Endothelial cell of umbilical vein (primary cell): ENCODE measurements around the gene BLM. TPM values are rescaled to one million over a fixed set of nuclear protein-coding genes. Genes with fewer than 3 reads are reported as not detected.
"Not testable (repeated sequence)": the region's sequence is repeated elsewhere in the genome, so short reads cannot be mapped to it uniquely, and the experiment has no call there.

ENCODE experiments used
- BruUV-seq: library from RNA; stranded (reverse); fragments of 400-500 nt; replicated peaks from 2 replicates; lab custom pipeline; 2021; lab: Mats Ljungman, UMichigan
- CTCF ChIA-PET: fragments of 300-600, 350-600 bp; sonication (Branson Sonifier 250); formaldehyde crosslinking; loops from one replicate; lab custom pipeline; 2021; ENCODE audit warnings: antibody characterized with exemption, inconsistent platforms; lab: Charles Lee
- POLR2A ChIA-PET: fragments of 300-600, 350-600 bp; sonication (Branson Sonifier 250); formaldehyde crosslinking; loops from one replicate; lab custom pipeline; 2021; ENCODE audit warnings: antibody characterized with exemption, inconsistent platforms; lab: Charles Lee
- DNase-seq: peaks from one replicate; pipeline ENCODE4 v3.0.0-alpha.2; 2011; ENCODE audit warnings: low read depth, low spot score
- FAIRE-seq: peaks from 2 replicates; lab custom pipeline; 2011; peaks lifted over from hg19 to GRCh38; lab: Jason Lieb, UNC
- H2AFZ ChIP-seq: 2 replicates; pipeline ENCODE4 v1.6.0; 2012; ENCODE audit warnings: low read depth, low read length, control low read depth, inconsistent platforms
- H3K27ac ChIP-seq: 2 replicates; pipeline ENCODE4 v1.5.1; 2011; ENCODE audit warnings: low read depth, mild to moderate bottlenecking, control low read depth, low read length, moderate library complexity; ENCODE audit not compliant: insufficient read depth
- H3K27me3 ChIP-seq, 2 experiments: 2 replicates each; pipeline versions ENCODE4 v1.6.0 to v1.6.1; 2011; ENCODE audit warnings: low read length in 2 of 2, mixed read lengths in 1 of 2; ENCODE audit not compliant: control insufficient read depth in 2 of 2, insufficient read depth in 2 of 2
- H3K36me3 ChIP-seq, 2 experiments: 2 replicates in 1 of 2; 3 replicates in 1 of 2; pipeline ENCODE4 v1.5.1; 2011; ENCODE audit warnings: low read length in 2 of 2, mild to moderate bottlenecking in 1 of 2, moderate library complexity in 1 of 2; ENCODE audit not compliant: control insufficient read depth in 2 of 2, insufficient read depth in 2 of 2; ENCODE audit errors: extremely low read depth in 1 of 2
- H3K4me1 ChIP-seq: 3 replicates; pipeline ENCODE4 v1.5.1; 2011; ENCODE audit warnings: mild to moderate bottlenecking, low read length; ENCODE audit not compliant: control insufficient read depth, insufficient read depth; ENCODE audit errors: extremely low read depth
- H3K4me2 ChIP-seq: 2 replicates; pipeline ENCODE4 v1.6.1; 2011; ENCODE audit warnings: low read length, control low read depth, mixed read lengths; ENCODE audit not compliant: insufficient read depth
- H3K4me3 ChIP-seq, 3 experiments: fragments of 200-600 bp in 1 of 3; sonication (generic), shearing (Covaris generic) in 1 of 3; replicated peaks in 1 of 3; 2 replicates each; pipeline ENCODE4 v1.5.1; 2011 to 2016; ENCODE audit warnings: control low read depth in 3 of 3, low read length in 3 of 3, mild to moderate bottlenecking in 2 of 3, inconsistent platforms in 1 of 3, low read depth in 1 of 3, moderate library complexity in 1 of 3; ENCODE audit not compliant: insufficient read depth in 1 of 3
- H3K79me2 ChIP-seq: 2 replicates; pipeline ENCODE4 v1.6.0; 2012; ENCODE audit warnings: low read length, inconsistent platforms; ENCODE audit not compliant: control insufficient read depth, insufficient read depth
- H3K9ac ChIP-seq: replicated peaks from 2 replicates; pipeline ENCODE3; 2011; ENCODE audit warnings: low read length, control low read depth; ENCODE audit not compliant: insufficient read depth; ENCODE audit errors: extremely low read depth
- H3K9me1 ChIP-seq: replicated peaks from 3 replicates; pipeline ENCODE4 v1.6.0; 2011; ENCODE audit warnings: mild to moderate bottlenecking, low read length; ENCODE audit not compliant: control insufficient read depth, insufficient read depth; ENCODE audit errors: extremely low read depth
- H3K9me3 ChIP-seq: replicated peaks from 2 replicates; pipeline ENCODE4 v1.5.1; 2012; ENCODE audit warnings: low read length, inconsistent platforms; ENCODE audit not compliant: control insufficient read depth, insufficient read depth
- H4K20me1 ChIP-seq: replicated peaks from 2 replicates; pipeline ENCODE3; 2011; ENCODE audit warnings: mild to moderate bottlenecking, low read length; ENCODE audit not compliant: control insufficient read depth, insufficient read depth; ENCODE audit errors: extremely low read depth
- EZH2 ChIP-seq: IDR thresholded peaks from 2 replicates; pipeline ENCODE4 v1.6.1; 2012; ENCODE audit warnings: borderline replicate concordance, low read depth, mild to moderate bottlenecking, moderate library complexity, low read length, inconsistent platforms; ENCODE audit not compliant: severe bottlenecking
- FOS ChIP-seq: IDR thresholded peaks from 2 replicates; pipeline ENCODE4 v1.6.1; 2011; ENCODE audit warnings: mild to moderate bottlenecking, low read length, moderate library complexity, borderline replicate concordance; ENCODE audit not compliant: insufficient read depth
- GATA2 ChIP-seq: IDR thresholded peaks from 2 replicates; pipeline ENCODE4 v1.7.0; 2011; ENCODE audit warnings: low read depth, mild to moderate bottlenecking, moderate library complexity, mixed read lengths, low read length; ENCODE audit not compliant: insufficient read length, insufficient read depth
- JUN ChIP-seq: IDR thresholded peaks from 2 replicates; pipeline ENCODE4 v1.6.1; 2011; ENCODE audit warnings: borderline replicate concordance, low read depth; ENCODE audit not compliant: insufficient read length, insufficient read depth
- MAX ChIP-seq: IDR thresholded peaks from 2 replicates; pipeline ENCODE4 v1.6.1; 2011; ENCODE audit not compliant: insufficient read depth, insufficient read length
- MYC ChIP-seq: IDR thresholded peaks from one replicate; pipeline ENCODE4 v1.6.1; 2011; ENCODE audit warnings: mild to moderate bottlenecking, low read depth, low read length
- POLR2A ChIP-seq: IDR thresholded peaks from 2 replicates; pipeline ENCODE4 v1.6.1; 2012; ENCODE audit warnings: low read depth, mild to moderate bottlenecking, control low read depth, low read length
- POLR2AphosphoS5 ChIP-seq: IDR thresholded peaks from 2 replicates; pipeline ENCODE4 v1.6.1; 2012; ENCODE audit warnings: low read depth, mild to moderate bottlenecking, control low read depth, low read length, moderate library complexity; ENCODE audit not compliant: insufficient read depth
- dilution Hi-C: fragments of 300-500 bp; cut with MboI; formaldehyde crosslinking; loops from one replicate; pipeline ENCODE4 v1.15.0; 2019; ENCODE audit warnings: low sequenced_read_pairs; ENCODE audit not compliant: extremely low pct_ligation_motif_present
- intact Hi-C: fragments of 100-400 bp; cut with micrococcal nuclease; formaldehyde crosslinking; loops from one replicate; pipeline ENCODE4 v1.10.0; 2022
- polyA plus RNA-seq, 4 experiments: library from polyadenylated mRNA; depleted of rRNA in 3 of 4; stranded (reverse) in 3 of 4; unstranded in 1 of 4; fragments of >200 nt; gene quantifications; 2 replicates each; pipeline versions ENCODE4 v1.2.1 to v1.2.3, GENCODE V29; 2011 to 2012; ENCODE audit warnings: missing spikeins in 1 of 4
- total RNA-seq: library from RNA; stranded (reverse); gene quantifications from 2 replicates; pipeline ENCODE4 v1.2.3, GENCODE V29; 2021
- TF ChIP-seq, protein P1 (sequence below), 2 donors: IDR thresholded peaks; 1 replicate in 1 of 2; 2 replicates in 1 of 2; pipeline ENCODE4 v1.5.1; 2011; ENCODE audit warnings: low read length in 2 of 2, mild to moderate bottlenecking in 2 of 2, moderate library complexity in 2 of 2, control low read depth in 1 of 2, inconsistent platforms in 1 of 2, low read depth in 1 of 2; ENCODE audit not compliant: insufficient read depth in 1 of 2; ENCODE audit errors: extremely low read depth in 1 of 2

The BLM gene
- total and polyA plus RNA-seq, 2 donors (not counting 3 experiments of a cell fraction or from before 2014, with no cell fraction given) = 3.8 to 17.3 TPM

DNA sequence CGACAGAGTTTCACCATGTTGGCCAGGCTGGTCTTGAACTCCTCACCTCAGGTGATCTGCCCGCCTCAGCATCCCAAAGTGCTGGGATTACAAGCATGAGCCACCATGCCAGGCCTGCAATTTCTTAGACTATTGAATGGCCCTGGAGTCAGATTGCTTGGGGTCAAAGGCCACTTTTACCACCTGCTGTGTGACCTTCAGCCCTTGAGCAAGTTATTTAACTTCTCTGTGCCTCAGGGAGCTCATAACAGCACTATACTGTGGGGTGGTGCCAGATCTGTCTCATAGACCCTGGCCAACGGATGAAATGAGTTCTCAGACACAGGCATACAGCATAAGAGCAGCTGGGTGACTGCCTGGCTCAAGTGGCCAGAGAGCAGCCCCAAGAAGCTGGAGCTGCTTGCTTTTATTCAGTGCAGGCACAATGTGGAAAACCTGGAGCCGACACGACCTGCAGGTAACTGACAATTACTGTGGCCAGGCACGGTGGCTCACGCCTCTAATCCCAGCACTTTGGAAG is 106.4 kb downstream of the BLM start:
- POLR2A ChIA-PET = no interaction called here
- no peak for FAIRE-seq

DNA sequence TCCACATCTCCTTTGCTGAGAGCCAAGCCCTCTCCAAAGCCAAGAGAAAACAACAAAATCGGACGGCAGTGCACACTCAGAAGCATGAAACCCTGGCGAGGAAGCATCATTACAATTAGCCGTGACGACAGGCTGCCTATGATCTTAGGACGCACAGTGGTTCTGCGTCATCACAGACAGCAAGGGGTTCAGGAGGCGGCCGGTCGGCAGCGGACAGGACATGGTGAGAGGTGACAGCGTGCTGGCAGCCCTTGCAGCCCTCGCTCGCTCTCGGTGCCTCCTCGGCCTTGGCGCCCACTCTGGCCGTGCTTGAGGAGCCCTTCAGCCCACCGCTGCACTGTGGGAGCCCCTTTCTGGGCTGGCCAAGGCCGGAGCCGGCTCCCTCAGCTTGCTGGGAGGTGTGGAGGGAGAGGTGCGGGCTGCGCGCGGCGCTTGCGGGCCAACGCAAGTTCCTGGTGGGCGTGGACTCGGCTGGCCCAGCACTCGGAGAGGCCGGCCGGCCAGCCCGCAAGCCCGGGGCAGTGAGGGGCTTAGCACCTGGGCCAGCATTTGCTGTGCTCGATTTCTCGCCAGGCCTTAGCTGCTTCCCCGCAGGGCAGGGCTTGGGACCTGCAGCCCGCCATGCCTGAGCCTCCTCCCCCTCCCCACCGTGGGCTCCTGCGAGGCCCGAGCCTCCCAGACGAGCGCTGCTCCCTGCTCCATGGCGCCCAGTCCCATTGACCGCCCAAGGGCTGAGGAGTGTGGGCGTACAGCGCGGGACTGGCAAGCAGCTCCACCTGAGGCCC is 108.2 kb downstream of the BLM start:
- H3K4me3 ChIP-seq, DNase-seq, POLR2A ChIA-PET, H3K9me1 ChIP-seq, dilution Hi-C loops, H3K36me3 ChIP-seq, H2AFZ ChIP-seq, H3K9me3 ChIP-seq, H3K27ac ChIP-seq, CTCF ChIA-PET, H3K27me3 ChIP-seq, H3K4me2 ChIP-seq, H4K20me1 ChIP-seq, H3K79me2 ChIP-seq, H3K4me1 ChIP-seq, FAIRE-seq, H3K9ac ChIP-seq, BruUV-seq, intact Hi-C loops: not testable (repeated sequence)

More for the DNA sequence above, 106.4 kb downstream of the BLM start:
- Histone ChIP-seq H3K79me2 (no peaks in the 10 kb centered on the region), H3K9ac (no peak overlapping the region), H3K9me1 (no peaks in the 10 kb centered on the region), H4K20me1 (no peaks in the 10 kb centered on the region), H3K27ac (no peak overlapping the region), H3K36me3 (no peaks in the 10 kb centered on the region), H3K4me2 (no peak overlapping the region), H2AFZ (no peak overlapping the region), H3K27me3 (no peaks in the 10 kb centered on the region), H3K4me1 (no peaks in the 10 kb centered on the region), H3K9me3 (no peaks in the 10 kb centered on the region), H3K4me3 (no peak overlapping the region)
- TF ChIP-seq POLR2AphosphoS5 = no peak
- TF ChIP-seq MYC = no peak
- TF ChIP-seq FOS = no peak
- TF ChIP-seq JUN = no peak
- TF ChIP-seq, protein P1, sequence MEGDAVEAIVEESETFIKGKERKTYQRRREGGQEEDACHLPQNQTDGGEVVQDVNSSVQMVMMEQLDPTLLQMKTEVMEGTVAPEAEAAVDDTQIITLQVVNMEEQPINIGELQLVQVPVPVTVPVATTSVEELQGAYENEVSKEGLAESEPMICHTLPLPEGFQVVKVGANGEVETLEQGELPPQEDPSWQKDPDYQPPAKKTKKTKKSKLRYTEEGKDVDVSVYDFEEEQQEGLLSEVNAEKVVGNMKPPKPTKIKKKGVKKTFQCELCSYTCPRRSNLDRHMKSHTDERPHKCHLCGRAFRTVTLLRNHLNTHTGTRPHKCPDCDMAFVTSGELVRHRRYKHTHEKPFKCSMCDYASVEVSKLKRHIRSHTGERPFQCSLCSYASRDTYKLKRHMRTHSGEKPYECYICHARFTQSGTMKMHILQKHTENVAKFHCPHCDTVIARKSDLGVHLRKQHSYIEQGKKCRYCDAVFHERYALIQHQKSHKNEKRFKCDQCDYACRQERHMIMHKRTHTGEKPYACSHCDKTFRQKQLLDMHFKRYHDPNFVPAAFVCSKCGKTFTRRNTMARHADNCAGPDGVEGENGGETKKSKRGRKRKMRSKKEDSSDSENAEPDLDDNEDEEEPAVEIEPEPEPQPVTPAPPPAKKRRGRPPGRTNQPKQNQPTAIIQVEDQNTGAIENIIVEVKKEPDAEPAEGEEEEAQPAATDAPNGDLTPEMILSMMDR (IDR thresholded peaks at IDR 0.05; ENCODE audit: extremely low read depth in 1 of 2, insufficient read depth in 1 of 2, low read depth in 1 of 2, low read length in 2 of 2) = no peak
- no peak for TF ChIP-seq EZH2
- no peak for TF ChIP-seq MAX
- TF ChIP-seq POLR2A = no peak
- TF ChIP-seq GATA2 = no peak
- dilution Hi-C loops = no loop called here
- CTCF ChIA-PET = interaction anchor here (0.6 to 0.7 kb wide), 2 partner anchors 13 to 20 kb away, joined by 3 read pairs; no protein-coding TSS in a partner anchor
- BruUV-seq = no TSS peak
- DNase-seq = no peak
- intact Hi-C loops = no loop called here
